GM18858 (cell line): ENCODE measurements around the gene FGR.

Experiments
- ATAC-seq: cut with Tn5 transposase; IDR thresholded peaks from one replicate; pipeline ENCODE4 v1.9.1; 2021; ENCODE audit not compliant: unreplicated experiment

The FGR gene

DNA sequence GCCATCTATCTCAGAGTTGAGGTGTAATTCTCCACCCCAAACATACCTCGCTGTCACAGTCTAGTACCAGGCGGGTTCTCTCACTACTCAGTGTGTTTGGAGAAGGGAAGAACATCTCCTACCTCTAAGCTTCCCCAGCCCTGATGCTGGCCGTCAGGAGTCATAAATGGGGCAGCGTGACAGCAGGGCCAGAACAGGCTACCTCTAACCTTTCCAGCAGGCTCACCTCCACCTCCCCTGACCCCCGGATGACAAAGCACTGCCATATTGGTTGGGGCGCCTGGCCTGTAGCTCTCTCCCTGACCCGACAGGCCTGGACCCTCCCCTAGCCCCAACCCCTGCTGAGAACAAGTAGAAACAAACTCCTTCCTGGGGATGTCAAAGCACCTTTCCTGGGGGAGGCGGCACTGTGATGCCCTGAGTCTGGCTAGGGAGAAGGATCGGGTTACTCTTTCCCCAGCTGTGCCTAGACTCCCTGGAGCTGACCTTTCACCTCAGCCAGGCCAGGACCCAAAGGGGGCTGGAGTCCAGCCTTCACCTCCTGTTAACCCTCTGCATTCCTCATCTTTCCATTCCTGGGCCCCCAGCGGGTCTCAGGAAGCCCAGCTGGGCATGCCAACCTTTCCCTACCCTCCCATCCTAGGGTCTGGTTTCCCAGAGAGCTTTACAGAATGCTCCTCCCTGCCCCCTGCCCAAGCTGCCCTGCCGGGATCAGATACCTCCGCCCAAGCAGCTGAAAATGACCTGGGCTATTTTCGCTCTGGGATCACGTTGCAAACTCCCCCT is 65.3 kb downstream of the FGR start:
- ATAC-seq, result no peak

DNA sequence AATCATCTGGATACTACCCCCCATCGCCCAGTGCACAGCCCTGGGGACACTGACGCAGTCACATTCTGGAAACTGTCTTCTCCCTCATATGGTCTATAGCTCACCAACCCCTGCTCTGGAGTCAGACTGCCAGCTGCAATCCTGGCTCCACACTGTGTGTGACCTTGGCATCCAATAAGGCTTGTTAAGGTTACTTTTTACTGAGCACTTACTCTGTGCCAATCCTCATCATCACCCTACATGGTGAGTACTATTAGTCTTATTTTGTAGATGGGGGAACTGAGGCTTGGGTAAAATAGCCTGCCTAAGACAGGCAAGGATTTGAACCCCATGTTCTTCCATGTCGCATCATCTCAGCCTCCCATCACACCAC is 65.9 kb downstream of the FGR start:
- no peak for ATAC-seq

DNA sequence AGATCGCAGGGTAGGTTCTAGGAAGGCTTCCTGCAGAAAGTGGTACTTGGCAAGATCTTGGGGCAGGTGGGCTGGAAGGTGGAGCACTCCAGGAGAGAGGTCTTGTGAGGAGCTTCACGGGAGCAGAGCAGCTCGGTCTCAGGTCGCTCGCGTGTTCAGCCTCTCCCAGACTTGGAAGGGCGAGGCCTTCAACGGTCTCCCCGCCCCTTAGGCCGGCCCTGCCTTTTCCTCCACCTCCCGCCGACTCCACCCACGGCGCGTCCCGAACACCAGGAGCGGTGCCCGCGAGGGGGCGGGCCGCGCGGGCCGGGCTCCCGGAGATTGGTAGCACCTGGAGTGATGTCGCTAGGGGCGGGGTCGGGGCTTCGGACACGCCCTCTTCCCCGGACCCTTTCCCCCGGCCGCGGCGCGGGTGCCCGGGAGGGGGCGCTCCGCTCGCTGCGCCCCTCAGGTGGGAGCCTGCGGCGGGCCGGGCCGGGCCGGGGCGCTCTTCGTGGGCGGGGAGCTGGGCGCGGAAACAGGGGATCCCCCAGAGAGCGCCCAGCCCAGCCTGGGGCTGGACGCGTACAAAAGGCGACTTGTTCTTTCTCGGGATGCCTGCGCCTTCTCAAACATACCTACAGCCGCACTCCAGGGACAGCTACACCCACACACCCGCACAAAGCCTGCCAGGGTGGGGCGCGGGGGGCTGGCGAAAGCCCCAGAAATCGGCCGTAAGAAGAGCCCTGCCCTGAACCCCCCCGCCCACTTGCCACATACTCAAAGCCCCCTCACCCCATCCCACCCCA is 66.5 kb downstream of the FGR start:
- ATAC-seq, result peak; percentile 66

DNA sequence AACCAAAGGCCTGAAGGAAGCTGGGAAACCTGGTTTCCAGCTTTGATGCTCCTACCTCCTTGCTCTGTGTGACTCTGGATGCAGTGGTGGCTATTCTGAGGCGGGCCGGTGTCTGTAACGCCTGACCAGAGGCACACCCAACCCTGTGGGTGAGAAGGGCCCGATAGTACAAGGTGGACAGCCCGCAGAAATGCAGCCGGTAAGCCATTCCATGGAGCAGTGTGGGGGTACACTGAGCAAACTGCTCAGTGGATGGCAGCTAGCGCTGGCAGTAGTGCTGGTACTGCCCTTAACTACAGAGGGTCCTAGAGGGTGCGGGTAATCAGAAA is 67.0 kb downstream of the FGR start:
- ATAC-seq, result no peak

DNA sequence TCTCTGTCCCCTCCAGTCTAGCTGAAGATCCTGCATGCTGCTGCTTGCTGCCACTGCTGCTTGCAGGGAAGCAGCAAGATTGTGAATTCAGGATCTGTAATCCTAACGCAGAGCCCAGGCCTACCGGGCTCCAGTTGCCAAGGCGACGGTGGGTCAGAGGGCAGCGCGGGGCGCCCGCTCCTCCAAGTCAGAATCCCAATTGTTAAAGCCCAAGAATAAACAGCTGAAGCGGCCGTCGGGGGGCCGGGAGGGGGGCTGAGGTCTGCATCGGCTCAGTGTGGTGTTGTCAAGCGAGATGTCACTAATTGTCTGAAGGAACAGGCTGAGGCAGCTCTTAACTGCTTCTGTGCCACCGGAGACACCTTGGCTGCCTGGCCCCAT is 67.8 kb downstream of the FGR start:
- ATAC-seq, result no peak

DNA sequence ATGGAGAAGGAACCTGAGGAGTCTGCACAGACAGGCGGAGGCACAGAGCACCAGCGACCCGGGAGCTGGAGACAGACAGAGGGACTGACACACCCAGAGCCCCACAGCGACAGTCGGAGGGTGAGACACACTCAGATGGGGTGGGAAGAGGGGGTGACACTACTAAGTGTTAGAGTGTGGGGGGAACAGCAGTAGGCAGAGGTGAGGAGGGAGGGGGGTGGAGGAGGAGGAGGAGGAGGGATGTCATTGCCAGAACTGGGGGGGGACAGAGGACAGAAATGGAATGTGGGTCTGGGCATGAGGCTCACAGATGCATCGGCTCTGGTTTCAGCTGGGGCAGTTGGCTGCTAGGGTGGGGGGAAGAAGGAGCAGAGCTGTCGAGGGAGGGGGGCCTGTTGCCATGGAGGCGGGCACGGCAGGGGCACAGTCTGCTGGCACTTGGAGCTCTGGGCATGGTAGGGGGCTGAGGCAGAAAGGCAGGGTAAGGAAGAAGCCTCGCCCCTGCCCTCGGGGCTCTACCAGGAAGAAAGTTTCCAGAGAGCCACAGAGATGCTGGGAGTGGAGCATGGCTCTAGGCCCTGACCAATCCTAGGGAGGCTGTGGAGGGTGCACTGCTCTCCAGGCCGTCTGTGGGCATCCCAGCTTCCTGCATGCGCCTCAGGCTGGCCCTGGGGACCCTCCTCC is 68.4 kb downstream of the FGR start:
- no peak for ATAC-seq

DNA sequence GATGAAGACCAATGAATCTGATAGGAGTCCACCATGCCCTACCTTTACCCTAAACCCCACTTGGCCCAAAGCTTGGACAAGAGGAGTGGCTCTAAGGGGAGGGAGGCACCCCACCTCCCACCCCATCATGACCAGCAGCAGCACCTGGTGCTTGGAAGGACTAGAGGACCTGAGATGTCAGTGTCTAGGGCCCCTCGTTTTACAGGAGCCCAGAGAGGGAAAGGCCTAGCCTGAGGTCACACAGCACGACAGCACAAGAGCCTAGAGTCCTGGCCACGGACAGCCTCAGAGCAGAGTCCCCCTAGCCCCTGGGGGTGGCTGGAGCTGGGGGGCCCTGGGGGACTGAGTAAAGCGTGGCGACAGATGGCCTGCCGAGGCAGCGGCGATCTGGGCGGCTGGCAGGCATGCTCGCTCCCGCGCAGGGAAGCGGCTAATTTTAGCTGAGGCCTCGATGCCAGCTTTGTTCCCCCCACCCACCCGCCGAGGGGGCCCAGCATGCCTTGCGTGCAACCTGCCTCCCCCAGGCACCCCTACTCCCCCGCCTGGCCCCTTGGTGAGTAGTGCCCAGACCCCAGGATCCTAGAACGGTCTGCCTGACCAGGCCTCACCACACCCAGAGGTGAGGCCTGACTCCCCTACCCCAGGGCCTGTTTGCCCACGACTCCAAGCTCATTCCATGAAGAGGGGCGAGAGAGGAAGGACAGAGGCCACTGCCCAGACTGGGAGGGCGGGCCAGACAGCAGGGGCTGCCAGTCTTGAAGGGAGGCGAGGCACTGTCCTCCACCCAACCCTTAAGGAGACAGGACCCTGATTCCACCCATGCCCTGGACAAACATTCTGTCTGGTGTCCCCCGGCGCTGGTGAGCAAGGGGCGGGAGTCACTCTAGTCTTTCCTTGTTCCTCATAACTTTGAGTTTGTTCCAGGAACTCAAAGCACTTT is 70.0 kb downstream of the FGR start:
- no peak for ATAC-seq

DNA sequence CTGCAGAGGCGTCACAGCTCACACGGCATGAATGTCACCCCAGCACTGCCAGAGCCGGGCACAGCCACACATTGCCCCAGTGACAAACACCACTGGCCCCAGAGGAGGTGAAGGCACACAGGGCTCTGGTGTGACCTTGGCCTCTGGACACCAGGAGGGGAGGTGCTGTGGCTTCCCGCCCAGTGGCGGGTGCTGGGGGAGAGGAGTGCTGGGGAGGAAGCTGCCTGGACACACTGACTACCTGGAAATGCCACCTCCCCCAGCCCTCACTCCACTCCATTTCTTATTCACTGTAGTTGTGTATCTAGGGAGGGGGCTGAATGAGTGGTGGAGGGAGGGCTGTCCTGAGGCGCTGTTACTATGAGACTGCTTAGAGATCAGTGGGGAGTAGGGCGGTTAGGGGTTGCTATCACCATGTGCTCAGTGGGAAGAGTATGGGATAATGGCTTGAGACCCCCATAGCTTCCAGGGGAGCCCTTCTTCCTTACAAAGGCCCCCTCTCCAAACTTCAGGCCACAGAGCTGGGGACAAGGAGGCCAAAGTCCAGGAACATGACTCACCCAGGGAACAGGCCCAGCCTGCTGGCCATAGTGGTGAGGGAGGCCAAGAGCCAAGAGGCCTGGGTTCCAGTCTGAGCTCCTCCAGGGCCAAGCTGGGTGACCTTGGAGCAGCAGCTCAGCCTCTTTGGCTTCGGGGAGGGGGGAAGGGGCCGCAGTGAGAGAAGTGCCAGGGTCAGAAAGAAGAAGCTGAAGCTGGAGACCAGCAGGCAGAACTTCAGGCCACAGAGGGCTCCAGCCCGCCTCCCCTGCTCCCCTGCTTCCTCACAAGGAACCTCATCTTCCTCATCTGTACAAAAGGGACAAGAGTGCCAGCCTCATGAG is 71.2 kb downstream of the FGR start:
- no peak for ATAC-seq

DNA sequence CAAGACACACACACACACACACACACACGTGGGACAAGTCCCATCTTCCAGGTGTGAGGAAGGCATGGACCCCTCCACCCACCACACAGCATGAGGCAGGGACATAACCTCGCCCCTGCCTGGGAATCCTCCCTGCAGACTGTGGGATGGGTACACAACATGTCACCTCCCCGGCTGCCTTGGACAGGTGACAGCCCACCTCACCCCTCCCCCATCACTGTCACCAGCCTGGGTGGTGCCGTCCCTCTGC is 71.7 kb downstream of the FGR start:
- no peak for ATAC-seq

DNA sequence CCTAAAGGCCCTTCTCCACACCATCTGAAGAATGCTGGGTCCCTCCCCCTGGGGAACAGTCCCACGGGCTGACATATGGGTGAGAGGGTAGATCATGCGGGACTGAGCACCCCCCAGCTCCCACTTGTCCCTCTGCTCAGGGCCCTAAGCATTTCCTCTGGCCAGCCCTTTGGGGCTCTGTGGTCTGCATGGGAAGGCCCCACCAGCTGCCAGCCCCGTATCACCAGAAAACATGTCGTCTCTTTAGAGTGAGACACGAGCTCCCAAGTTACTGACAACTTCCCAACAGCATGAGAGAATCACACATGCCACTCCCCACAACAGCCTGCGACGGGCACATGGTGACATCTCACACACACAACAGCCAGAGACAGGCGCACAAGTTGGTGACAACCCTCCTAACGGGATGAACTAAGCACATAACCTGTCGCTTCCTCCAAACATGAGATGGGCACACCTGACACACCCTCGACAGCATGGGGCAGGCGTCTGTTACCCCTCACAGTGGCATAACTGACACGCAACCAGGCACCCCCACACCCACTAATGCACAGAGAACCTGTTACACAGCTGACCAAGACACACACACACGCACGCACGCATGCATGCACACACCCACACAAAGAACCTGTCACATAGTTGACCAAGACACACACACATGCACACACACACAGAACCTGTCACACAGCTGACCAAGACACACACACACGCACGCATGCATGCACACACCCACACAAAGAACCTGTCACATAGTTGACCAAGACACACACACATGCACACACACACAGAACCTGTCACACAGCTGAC is 72.2 kb downstream of the FGR start:
- ATAC-seq, result no peak
